RWPE2 (cell line): ENCODE results near the gene ILF2.

Experiments
- ATAC-seq: fragments of 200-7000 bp; cut with Tn5 transposase; 3 replicates; pipeline ENCODE4 v1.9.1; 2021; ENCODE audit warnings: low read depth
- DNase-seq: peaks from one replicate; pipeline ENCODE4 v3.0.0-alpha.2; 2020; ENCODE audit warnings: low spot score
- H3K27ac ChIP-seq: fragments of 450-650 bp; 2 replicates; pipeline ENCODE4 v1.5.1; 2017; ENCODE audit warnings: mild to moderate bottlenecking; ENCODE audit not compliant: poor library complexity, severe bottlenecking
- H3K27me3 ChIP-seq: fragments of 250-450 bp; sonication (Bioruptor Pico); 2 replicates; pipeline ENCODE4 v1.5.1; 2021; ENCODE audit warnings: mild to moderate bottlenecking, moderate library complexity; ENCODE audit not compliant: insufficient read depth, poor library complexity, severe bottlenecking
- H3K36me3 ChIP-seq: fragments of 250-450 bp; sonication (Bioruptor Pico); 2 replicates; pipeline ENCODE4 v1.5.1; 2020; ENCODE audit warnings: low read depth, mild to moderate bottlenecking, moderate library complexity
- H3K4me1 ChIP-seq: fragments of 250-450 bp; sonication (Bioruptor Pico); 2 replicates; pipeline ENCODE4 v1.5.1; 2021; ENCODE audit warnings: mild to moderate bottlenecking, moderate library complexity; ENCODE audit not compliant: insufficient read depth, poor library complexity, severe bottlenecking
- H3K4me3 ChIP-seq: fragments of 250-450 bp; sonication (Bioruptor Pico); 2 replicates; pipeline ENCODE4 v1.5.1; 2021; ENCODE audit warnings: mild to moderate bottlenecking, moderate library complexity; ENCODE audit not compliant: severe bottlenecking
- H3K9me3 ChIP-seq: fragments of 250-450 bp; sonication (Bioruptor Pico); 2 replicates; pipeline ENCODE4 v1.5.1; 2021; ENCODE audit warnings: mild to moderate bottlenecking, moderate library complexity; ENCODE audit not compliant: severe bottlenecking
- CTCF ChIP-seq: fragments of 450-650 bp; IDR thresholded peaks from one replicate; pipeline ENCODE4 v1.5.1; 2017; ENCODE audit warnings: mild to moderate bottlenecking, moderate library complexity; ENCODE audit not compliant: poor library complexity, severe bottlenecking

The ILF2 gene

GRCh38 chr1:153616144-153616916 is 54.5 kb downstream of the ILF2 start, which contains the start of gene S100A14:
S100A14 (minus strand) TSS chr1:153616325; CDS start chr1:153615858, 467 bp downstream.
- Histone ChIP-seq H3K27me3 (no peaks in the 10 kb centered on the region), H3K36me3 (peaks cover 33% of the 10 kb centered on the region), H3K27ac (peak within 1 kb of the TSS; percentile 98), H3K4me1 (peaks cover 23% of the 10 kb centered on the region), H3K4me3 (peak within 1 kb of the TSS; percentile 49), H3K9me3 (no peaks in the 10 kb centered on the region)
- ATAC-seq: peak; percentile 51
- DNase-seq: peak; percentile 90
- no peak for TF ChIP-seq CTCF

GRCh38 chr1:153615406-153615805 is 55.4 kb downstream of the ILF2 start:
- H3K27ac ChIP-seq: peak overlapping the region; percentile 98

GRCh38 chr1:153614906-153615305 is 55.9 kb downstream of the ILF2 start:
- H3K4me3 ChIP-seq: peak overlapping the region; percentile 49
- H3K36me3 ChIP-seq: peaks cover 29% of the 10 kb centered on the region

More at GRCh38 chr1:153615406-153615805, 55.4 kb downstream of the ILF2 start:
- no peak for TF ChIP-seq CTCF
- Histone ChIP-seq H3K36me3 (peaks cover 28% of the 10 kb centered on the region), H3K27me3 (no peaks in the 10 kb centered on the region), H3K9me3 (no peaks in the 10 kb centered on the region), H3K4me1 (peaks cover 27% of the 10 kb centered on the region), H3K4me3 (peak overlapping the region; percentile 49)
- ATAC-seq (no peak), DNase-seq (no peak)

GRCh38 chr1:153614189-153614900 is 56.4 kb downstream of the ILF2 start:
- peak overlapping the region; percentile 98 for H3K27ac ChIP-seq
- H3K4me3 ChIP-seq: peak overlapping the region; percentile 49
- no peak for ATAC-seq
- no peak for TF ChIP-seq CTCF
- no peaks in the 10 kb centered on the region for H3K27me3 ChIP-seq
- peaks cover 38% of the 10 kb centered on the region for H3K4me1 ChIP-seq
- DNase-seq: no peak
- peaks cover 30% of the 10 kb centered on the region for H3K36me3 ChIP-seq
- H3K9me3 ChIP-seq: no peaks in the 10 kb centered on the region

More at GRCh38 chr1:153614906-153615305, 55.9 kb downstream of the ILF2 start:
- no peak for DNase-seq
- ATAC-seq: no peak
- peaks cover 32% of the 10 kb centered on the region for H3K4me1 ChIP-seq
- TF ChIP-seq CTCF: no peak
- H3K27ac ChIP-seq: peak overlapping the region; percentile 98
- no peaks in the 10 kb centered on the region for H3K9me3 ChIP-seq
- no peaks in the 10 kb centered on the region for H3K27me3 ChIP-seq

GRCh38 chr1:153613406-153613805 is 57.4 kb downstream of the ILF2 start:
- no peaks in the 10 kb centered on the region for H3K9me3 ChIP-seq
- peaks cover 39% of the 10 kb centered on the region for H3K4me1 ChIP-seq
- no peaks in the 10 kb centered on the region for H3K27me3 ChIP-seq
- TF ChIP-seq CTCF: no peak
- H3K27ac ChIP-seq: peak overlapping the region; percentile 98
- DNase-seq (no peak), ATAC-seq (peak; percentile 1)
- peaks cover 31% of the 10 kb centered on the region for H3K36me3 ChIP-seq
- H3K4me3 ChIP-seq: peak overlapping the region; percentile 66
